ENCODE results near the gene LINC01488.

The LINC01488 gene

DNA sequence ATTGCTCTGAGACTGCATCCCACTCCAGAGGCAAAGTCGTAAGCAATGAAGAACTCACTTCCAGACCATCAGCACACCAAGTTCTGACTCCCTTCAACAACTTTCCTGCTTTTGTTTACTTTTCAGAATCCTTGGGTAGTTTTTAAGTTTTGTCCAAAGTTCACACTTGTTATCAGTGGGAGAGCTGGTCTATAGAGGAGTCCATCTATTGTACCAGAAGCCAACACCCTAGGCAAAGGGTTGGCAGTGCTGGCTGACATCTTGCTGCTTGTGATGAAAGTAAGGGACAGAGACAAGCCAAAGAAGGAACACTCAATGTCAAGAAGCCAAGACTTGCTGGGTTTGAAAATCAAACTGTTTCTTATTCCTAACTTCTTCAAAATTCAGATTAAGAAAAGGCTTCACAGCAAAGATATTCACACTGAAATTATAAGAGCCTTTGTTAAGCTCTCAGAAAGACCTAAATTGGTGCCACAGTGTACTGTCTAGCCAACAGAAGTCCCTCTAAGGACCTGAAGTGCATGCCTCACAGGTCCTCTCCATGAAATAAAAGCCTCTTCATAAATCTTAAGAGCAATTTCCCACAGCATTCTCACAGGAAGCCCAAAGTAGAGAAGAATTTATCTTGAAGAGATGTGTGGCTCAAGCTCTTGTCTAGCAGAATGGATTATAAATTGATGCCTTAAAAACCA is 21.5 kb upstream of the LINC01488 start:
- Histone ChIP-seq H3K9me3 (ENCODE audit: control insufficient read depth, low read length) (peaks cover 18% of the 10 kb centered on the region), H3K4me3 (ENCODE audit: insufficient read depth in 1 of 2, low read depth in 1 of 2, low read length in 2 of 2) (no peak overlapping the region), H2BK12ac (ENCODE audit: low read length in 2 of 2) (peak overlapping the region; percentile 31 to 75), H2BK5ac (ENCODE audit: low read depth, low read length, poor library complexity, severe bottlenecking) (no peak overlapping the region), H3K27me3 (ENCODE audit: control insufficient read depth in 1 of 2, insufficient read depth in 1 of 2, low read length in 2 of 2) (peaks cover 0 to 30% of the 10 kb centered on the region in 2 experiments), H3K18ac (ENCODE audit: low read depth in 1 of 2, low read length in 2 of 2) (no peak overlapping the region), H3K9ac (ENCODE audit: low read length) (peak overlapping the region; percentile 78), H3K36me3 (ENCODE audit: control insufficient read depth in 1 of 2, insufficient read depth in 2 of 2, low read depth in 1 of 2, low read length in 2 of 2) (no peaks in the 10 kb centered on the region), H3K14ac (ENCODE audit: low read length in 2 of 2) (no peak overlapping the region), H4K91ac (ENCODE audit: low read length) (no peak overlapping the region), H2BK120ac (ENCODE audit: low read depth, low read length) (no peak overlapping the region), H2AFZ (ENCODE audit: low read depth, low read length) (no peak overlapping the region), H3K4me2 (ENCODE audit: low read length, poor library complexity, severe bottlenecking) (no peak overlapping the region), H2AK5ac (ENCODE audit: low read length, severe bottlenecking) (no peak overlapping the region), H3K23ac (ENCODE audit: low read length in 2 of 2) (no peak overlapping the region), H2BK15ac (ENCODE audit: low read depth, poor library complexity, severe bottlenecking) (peak overlapping the region; percentile 64), H4K8ac (ENCODE audit: low read length) (no peak overlapping the region), H3K4ac (ENCODE audit: low read depth in 1 of 2, low read length in 2 of 2) (no peak overlapping the region), H3K4me1 (ENCODE audit: control insufficient read depth, insufficient read depth, low read depth, low read length) (no peaks in the 10 kb centered on the region), H3K27ac (ENCODE audit: low read length, poor library complexity, severe bottlenecking) (no peak overlapping the region), H3K79me1 (replicated peaks; ENCODE audit: low read length, poor library complexity, severe bottlenecking) (no peaks in the 10 kb centered on the region)
- DNase-seq: peak; percentile 28
- no CpG with 5 or more reads among the region's 1 CpG for WGBS

DNA sequence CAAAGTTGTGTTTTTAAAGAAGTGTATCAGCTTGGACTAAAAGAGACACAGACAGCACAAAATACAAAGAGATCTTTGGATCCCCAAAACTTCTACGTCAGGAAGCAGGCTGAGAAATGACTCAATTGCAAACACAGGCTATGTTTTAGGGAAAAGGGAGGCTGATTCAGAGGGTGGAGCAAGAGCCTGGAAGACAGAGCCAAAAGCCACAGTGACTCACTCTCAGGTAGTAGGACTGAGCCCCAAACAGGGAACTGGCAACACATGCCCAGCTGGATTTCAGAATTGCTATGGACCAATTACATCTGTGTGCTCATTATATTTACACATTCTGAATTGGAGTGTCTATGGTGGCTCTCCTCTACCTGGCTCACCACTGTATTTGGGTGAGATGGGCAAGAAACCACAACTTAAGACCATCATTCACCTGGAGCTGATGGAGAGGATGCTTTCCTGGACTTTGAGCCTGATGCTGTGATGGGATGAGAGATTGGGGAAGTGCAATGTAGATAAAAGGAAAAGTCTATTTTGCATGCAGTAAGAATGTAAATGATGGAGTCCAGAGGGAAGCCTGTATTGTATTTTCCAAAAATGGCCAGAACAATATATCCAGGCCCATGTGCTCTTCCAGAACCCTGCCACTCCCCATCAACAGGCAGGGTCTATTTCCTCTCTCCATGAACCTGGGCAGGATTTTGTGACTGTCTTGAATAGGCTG is 20.8 kb upstream of the LINC01488 start:
- peak; percentile 69 for DNase-seq
- Histone ChIP-seq H2BK15ac (ENCODE audit: low read depth, poor library complexity, severe bottlenecking) (no peak overlapping the region), H3K23ac (ENCODE audit: low read length in 2 of 2) (no peak overlapping the region), H3K4me3 (ENCODE audit: insufficient read depth in 1 of 2, low read depth in 1 of 2, low read length in 2 of 2) (peak overlapping the region in 1 of 2 experiments; percentile 2), H2BK12ac (ENCODE audit: low read length in 2 of 2) (no peak overlapping the region), H3K18ac (ENCODE audit: low read depth in 1 of 2, low read length in 2 of 2) (no peak overlapping the region), H3K4me1 (ENCODE audit: control insufficient read depth, insufficient read depth, low read depth, low read length) (no peaks in the 10 kb centered on the region), H3K9ac (ENCODE audit: low read length) (peak overlapping the region; percentile 78), H3K4ac (ENCODE audit: low read depth in 1 of 2, low read length in 2 of 2) (no peak overlapping the region), H3K14ac (ENCODE audit: low read length in 2 of 2) (no peak overlapping the region), H3K9me3 (ENCODE audit: control insufficient read depth, low read length) (peaks cover 18% of the 10 kb centered on the region), H2AK5ac (ENCODE audit: low read length, severe bottlenecking) (no peak overlapping the region), H4K8ac (ENCODE audit: low read length) (no peak overlapping the region), H3K27ac (ENCODE audit: low read length, poor library complexity, severe bottlenecking) (no peak overlapping the region), H2AFZ (ENCODE audit: low read depth, low read length) (no peak overlapping the region), H4K91ac (ENCODE audit: low read length) (no peak overlapping the region), H3K27me3 (ENCODE audit: control insufficient read depth in 1 of 2, insufficient read depth in 1 of 2, low read length in 2 of 2) (peaks cover 0 to 35% of the 10 kb centered on the region in 2 experiments), H3K79me1 (replicated peaks; ENCODE audit: low read length, poor library complexity, severe bottlenecking) (no peaks in the 10 kb centered on the region), H3K4me2 (ENCODE audit: low read length, poor library complexity, severe bottlenecking) (no peak overlapping the region), H2BK5ac (ENCODE audit: low read depth, low read length, poor library complexity, severe bottlenecking) (no peak overlapping the region), H3K36me3 (ENCODE audit: control insufficient read depth in 1 of 2, insufficient read depth in 2 of 2, low read depth in 1 of 2, low read length in 2 of 2) (no peaks in the 10 kb centered on the region), H2BK120ac (ENCODE audit: low read depth, low read length) (no peak overlapping the region)
- 6% methylated on average over 1 of the region's 1 CpG for WGBS

DNA sequence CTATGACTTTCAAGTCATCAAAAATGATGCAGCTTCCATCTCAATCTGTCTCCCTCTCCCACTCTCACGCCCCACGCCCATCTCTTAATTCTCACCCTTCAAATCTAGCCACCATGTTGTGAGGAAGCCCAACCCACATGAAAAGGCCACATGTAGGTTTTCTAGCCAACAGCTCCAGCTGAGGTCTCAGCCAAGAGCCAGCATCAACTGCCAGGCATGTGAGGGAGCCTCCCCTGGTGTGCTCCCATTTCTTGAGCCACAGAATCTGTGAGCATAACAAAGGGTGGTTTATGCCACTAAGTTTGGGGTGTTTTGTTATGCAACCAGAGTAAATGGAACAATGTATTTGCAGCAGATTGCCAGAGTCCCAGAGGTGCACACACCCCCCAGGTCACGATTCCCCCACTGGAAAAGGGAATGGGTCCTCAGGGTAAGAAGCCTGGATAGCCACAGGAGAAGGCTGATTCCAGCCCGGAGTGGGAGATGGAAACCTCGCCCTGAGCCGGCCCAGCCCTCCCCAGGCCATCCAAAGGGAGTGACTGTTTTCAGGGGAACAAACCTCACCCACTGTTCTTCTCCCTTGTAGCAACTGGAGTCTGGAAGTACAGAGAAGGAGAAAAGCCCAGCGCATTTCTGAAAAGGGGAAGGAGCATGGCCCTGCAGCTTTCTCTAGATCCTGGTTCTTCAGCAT is 20.0 kb upstream of the LINC01488 start:
- Histone ChIP-seq H3K9ac (ENCODE audit: low read length) (no peak overlapping the region), H2AFZ (ENCODE audit: low read depth, low read length) (no peak overlapping the region), H4K8ac (ENCODE audit: low read length) (no peak overlapping the region), H3K4me3 (ENCODE audit: insufficient read depth in 1 of 2, low read depth in 1 of 2, low read length in 2 of 2) (peak overlapping the region in 1 of 2 experiments; percentile 60), H2BK120ac (ENCODE audit: low read depth, low read length) (no peak overlapping the region), H2BK5ac (ENCODE audit: low read depth, low read length, poor library complexity, severe bottlenecking) (no peak overlapping the region), H3K79me1 (replicated peaks; ENCODE audit: low read length, poor library complexity, severe bottlenecking) (no peaks in the 10 kb centered on the region), H2AK5ac (ENCODE audit: low read length, severe bottlenecking) (no peak overlapping the region), H3K23ac (ENCODE audit: low read length in 2 of 2) (no peak overlapping the region), H3K18ac (ENCODE audit: low read depth in 1 of 2, low read length in 2 of 2) (no peak overlapping the region), H3K4me1 (ENCODE audit: control insufficient read depth, insufficient read depth, low read depth, low read length) (no peaks in the 10 kb centered on the region), H4K91ac (ENCODE audit: low read length) (no peak overlapping the region), H3K27me3 (ENCODE audit: control insufficient read depth in 1 of 2, insufficient read depth in 1 of 2, low read length in 2 of 2) (peaks cover 0 to 35% of the 10 kb centered on the region in 2 experiments), H3K27ac (ENCODE audit: low read length, poor library complexity, severe bottlenecking) (no peak overlapping the region), H3K4ac (ENCODE audit: low read depth in 1 of 2, low read length in 2 of 2) (no peak overlapping the region), H2BK12ac (ENCODE audit: low read length in 2 of 2) (no peak overlapping the region), H3K9me3 (ENCODE audit: control insufficient read depth, low read length) (peaks cover 18% of the 10 kb centered on the region), H3K14ac (ENCODE audit: low read length in 2 of 2) (no peak overlapping the region), H3K4me2 (ENCODE audit: low read length, poor library complexity, severe bottlenecking) (no peak overlapping the region), H2BK15ac (ENCODE audit: low read depth, poor library complexity, severe bottlenecking) (no peak overlapping the region), H3K36me3 (ENCODE audit: control insufficient read depth in 1 of 2, insufficient read depth in 2 of 2, low read depth in 1 of 2, low read length in 2 of 2) (no peaks in the 10 kb centered on the region)
- 89% methylated on average over 7 of the region's 7 CpGs for WGBS
- no peak for DNase-seq
